Mucosa of descending colon (tissue), 3 donors: ENCODE results near the gene TTLL6. TPM values are rescaled to one million over a fixed set of nuclear protein-coding genes. Genes with fewer than 3 reads are reported as not detected.
A peak's percentile ranks its signal among the peaks of the same experiment; 100 is the strongest.

Source experiments
- ATAC-seq: fragments of 200-7000 bp; cut with Tn5 transposase; one replicate; pipeline ENCODE4 v1.9.1; 2020; ENCODE audit warnings: mild to moderate bottlenecking, moderate library complexity
- DNase-seq, 3 donors: peaks; one replicate each; pipeline ENCODE4 v3.0.0-alpha.2; 2020
- H3K36me3 ChIP-seq: fragments of 200-600 bp; one replicate; pipeline ENCODE4 v1.8.0; 2021; ENCODE audit warnings: low read depth, mild to moderate bottlenecking
- H3K4me1 ChIP-seq: fragments of 200-600 bp; one replicate; pipeline ENCODE4 v1.8.0; 2021; ENCODE audit warnings: low read depth, mild to moderate bottlenecking
- H3K4me3 ChIP-seq: fragments of 200-600 bp; one replicate; pipeline ENCODE4 v1.8.0; 2021; ENCODE audit warnings: mild to moderate bottlenecking
- H3K9me3 ChIP-seq: fragments of 200-600 bp; one replicate; pipeline ENCODE4 v1.8.0; 2021; ENCODE audit warnings: mild to moderate bottlenecking
- intact Hi-C, 2 donors: fragments of 100-400 bp; cut with DNase I in 1 of 2; cut with micrococcal nuclease in 1 of 2; formaldehyde crosslinking; loops; one replicate each; pipeline versions ENCODE4 v1.11.0 to v1.11.1; 2022; cut with DNase I, micrococcal nuclease
- total RNA-seq, 3 donors: library from RNA; stranded (reverse); fragmentation: NEBNext Ultra II Directional in 2 of 3; extraction: Animal tissue kit (Norgen Biotek cat#: 25700) in 2 of 3; gene quantifications; one replicate each; pipeline versions ENCODE4 v1.2.1 to v1.2.4, GENCODE V29; 2021 to 2023
- TF ChIP-seq, protein P1 (sequence below): fragments of 200-600 bp; IDR thresholded peaks from one replicate; pipeline ENCODE4 v1.8.0; 2022; ENCODE audit warnings: antibody characterized with exemption, mild to moderate bottlenecking
- donor health status: DM: no; HTN: no; CAD: no; lungs with moderate emphysema.
- donor health status: DM: no; HTN: no; CAD: no.
- donor health status: DM: no; HTN: yes; CAD: no.

Gene TTLL6
- total RNA-seq, 3 donors from 2014 or later: 10.7 to 25.1 (median 12.2) TPM

GRCh38 chr17:48748718-48749566, 68.1 kb downstream of the TTLL6 start:
- TF ChIP-seq, protein P1, sequence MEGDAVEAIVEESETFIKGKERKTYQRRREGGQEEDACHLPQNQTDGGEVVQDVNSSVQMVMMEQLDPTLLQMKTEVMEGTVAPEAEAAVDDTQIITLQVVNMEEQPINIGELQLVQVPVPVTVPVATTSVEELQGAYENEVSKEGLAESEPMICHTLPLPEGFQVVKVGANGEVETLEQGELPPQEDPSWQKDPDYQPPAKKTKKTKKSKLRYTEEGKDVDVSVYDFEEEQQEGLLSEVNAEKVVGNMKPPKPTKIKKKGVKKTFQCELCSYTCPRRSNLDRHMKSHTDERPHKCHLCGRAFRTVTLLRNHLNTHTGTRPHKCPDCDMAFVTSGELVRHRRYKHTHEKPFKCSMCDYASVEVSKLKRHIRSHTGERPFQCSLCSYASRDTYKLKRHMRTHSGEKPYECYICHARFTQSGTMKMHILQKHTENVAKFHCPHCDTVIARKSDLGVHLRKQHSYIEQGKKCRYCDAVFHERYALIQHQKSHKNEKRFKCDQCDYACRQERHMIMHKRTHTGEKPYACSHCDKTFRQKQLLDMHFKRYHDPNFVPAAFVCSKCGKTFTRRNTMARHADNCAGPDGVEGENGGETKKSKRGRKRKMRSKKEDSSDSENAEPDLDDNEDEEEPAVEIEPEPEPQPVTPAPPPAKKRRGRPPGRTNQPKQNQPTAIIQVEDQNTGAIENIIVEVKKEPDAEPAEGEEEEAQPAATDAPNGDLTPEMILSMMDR: no peak
- no peaks in the 10 kb centered on the region for H3K36me3 ChIP-seq
- no peak overlapping the region for H3K4me3 ChIP-seq
- intact Hi-C loops: no loop called here
- no peaks in the 10 kb centered on the region for H3K9me3 ChIP-seq
- ATAC-seq: no peak
- H3K4me1 ChIP-seq: no peaks in the 10 kb centered on the region
- DNase-seq: no peak

GRCh38 chr17:48747445-48748363, 69.3 kb downstream of the TTLL6 start:
- TF ChIP-seq, protein P1: no peak
- Histone ChIP-seq H3K4me1 (no peaks in the 10 kb centered on the region), H3K4me3 (no peak overlapping the region), H3K36me3 (no peaks in the 10 kb centered on the region), H3K9me3 (no peaks in the 10 kb centered on the region)
- ATAC-seq: no peak
- intact Hi-C loops: no loop called here
- no peak for DNase-seq

DNA sequence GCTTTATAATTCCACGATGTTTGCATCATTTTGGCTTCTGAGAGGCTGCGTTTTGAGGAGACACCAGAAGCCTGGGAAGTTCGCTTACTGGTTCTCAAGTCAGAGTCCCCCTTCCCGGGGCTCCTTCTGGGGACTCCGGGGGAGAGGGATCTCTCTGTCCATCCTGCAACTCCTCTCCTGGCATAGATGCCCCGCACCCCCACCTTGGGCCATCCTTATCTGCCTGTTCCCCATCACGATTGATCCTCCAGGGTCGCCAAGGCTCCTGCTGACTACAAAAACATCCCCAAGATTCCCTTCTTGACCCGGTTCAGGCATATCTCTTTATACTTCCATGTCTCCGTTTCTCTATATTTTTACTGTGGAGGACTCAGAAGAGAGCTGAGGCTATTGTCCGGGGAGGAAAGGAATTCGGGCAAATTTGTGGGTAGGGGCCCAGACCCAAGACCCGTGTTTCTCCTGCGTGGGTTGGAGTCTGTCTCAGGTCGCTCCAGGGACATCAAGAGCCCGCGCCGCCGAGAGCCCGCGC, 70.0 kb downstream of the TTLL6 start:
- intact Hi-C loops: no loop called here
- Histone ChIP-seq H3K36me3 (no peaks in the 10 kb centered on the region), H3K9me3 (no peaks in the 10 kb centered on the region), H3K4me3 (no peak overlapping the region), H3K4me1 (no peaks in the 10 kb centered on the region)
- ATAC-seq (no peak), DNase-seq (no peak)
- TF ChIP-seq, protein P1: no peak

- H3K36me3 ChIP-seq: no peaks in the 10 kb centered on the region
- TF ChIP-seq, protein P1: no peak
- no peak for DNase-seq
- peak; percentile 10 for ATAC-seq
- no peaks in the 10 kb centered on the region for H3K9me3 ChIP-seq
- no peak overlapping the region for H3K4me3 ChIP-seq
- no peaks in the 10 kb centered on the region for H3K4me1 ChIP-seq
- intact Hi-C loops: no loop called here
Observed at GRCh38 chr17:48745381-48746275, 71.4 kb downstream of the TTLL6 start.

DNA sequence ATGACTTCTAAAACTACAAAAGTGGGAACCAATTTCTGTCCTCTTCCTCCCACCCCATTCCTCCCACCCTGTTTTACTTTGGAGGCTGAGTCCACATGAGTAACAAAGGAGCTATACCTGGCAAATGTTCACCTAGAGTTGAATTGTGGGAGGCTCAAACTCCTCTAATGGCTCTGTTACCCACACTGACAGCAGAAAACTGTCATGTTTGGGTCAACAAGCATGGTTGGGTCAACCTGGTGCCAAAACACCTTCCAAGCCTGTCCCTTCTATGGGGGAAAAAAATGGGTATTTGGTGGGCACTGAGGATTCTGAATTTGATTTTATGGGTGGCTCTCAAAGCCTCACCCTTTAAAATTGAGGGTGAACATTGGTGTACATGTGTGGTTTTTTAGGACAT, 76.5 kb downstream of the TTLL6 start:
- H3K4me1 ChIP-seq: no peaks in the 10 kb centered on the region
- no peaks in the 10 kb centered on the region for H3K36me3 ChIP-seq
- TF ChIP-seq, protein P1: no peak
- intact Hi-C loops: no loop called here
- no peak overlapping the region for H3K4me3 ChIP-seq
- H3K9me3 ChIP-seq: no peaks in the 10 kb centered on the region
- DNase-seq: no peak
- ATAC-seq: no peak
